Activated CD4-positive, alpha-beta T cell treated with anti-CD3 and anti-CD28 coated beads for 48 hours (primary cell): ENCODE results near the gene KHDRBS2.

Source experiments
- DNase-seq: peaks from one replicate; pipeline ENCODE4 v3.0.0-alpha.2; 2020

The KHDRBS2 gene

DNA sequence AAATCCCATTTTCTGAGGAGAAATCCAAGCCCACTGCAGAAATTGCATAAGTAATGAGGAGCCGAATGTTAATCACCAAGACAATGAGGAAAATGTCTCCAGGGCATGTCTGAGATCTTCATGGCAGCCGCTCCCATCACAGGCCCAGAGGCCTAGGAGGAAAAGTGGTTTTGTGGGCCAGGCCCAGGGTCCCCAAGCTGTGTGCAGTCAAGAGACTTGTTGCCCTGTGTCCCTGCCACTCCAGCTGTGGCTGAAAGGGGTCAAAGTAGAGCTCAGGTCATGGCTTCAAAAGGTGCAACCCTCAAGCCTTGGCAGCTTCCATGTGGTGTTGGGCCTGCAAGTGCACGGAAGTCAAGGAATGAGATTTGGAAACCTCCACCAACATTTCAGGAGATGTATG lies 276.6 kb downstream of the KHDRBS2 start:
- no peak for DNase-seq

GRCh38 chr6:61989616-61990015 lies 296.4 kb downstream of the KHDRBS2 start:
- no peak for DNase-seq

GRCh38 chr6:61980622-61981021 lies 305.4 kb downstream of the KHDRBS2 start:
- DNase-seq = no peak

DNA sequence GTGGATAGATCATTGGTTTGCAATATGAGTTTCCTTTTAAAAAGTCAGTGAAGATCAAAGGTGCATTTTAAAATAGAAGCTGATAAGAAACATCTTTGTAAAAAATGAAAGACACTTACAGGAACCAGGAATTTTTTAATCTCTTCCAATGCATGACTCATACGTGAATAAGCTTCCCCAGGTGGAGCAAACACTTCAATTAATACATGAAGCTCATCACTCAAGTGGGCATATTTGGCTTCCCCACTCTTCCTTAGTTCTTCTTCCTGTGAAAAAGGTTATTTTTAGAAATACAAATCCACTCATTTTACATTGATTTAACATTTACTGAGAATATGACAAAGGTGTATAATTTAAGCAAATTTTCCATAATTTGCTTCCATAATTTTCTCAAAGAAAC lies 308.1 kb downstream of the KHDRBS2 start:
- no peak for DNase-seq

- DNase-seq = no peak
Measured at GRCh38 chr6:61977099-61977498, 308.9 kb downstream of the KHDRBS2 start.

DNA sequence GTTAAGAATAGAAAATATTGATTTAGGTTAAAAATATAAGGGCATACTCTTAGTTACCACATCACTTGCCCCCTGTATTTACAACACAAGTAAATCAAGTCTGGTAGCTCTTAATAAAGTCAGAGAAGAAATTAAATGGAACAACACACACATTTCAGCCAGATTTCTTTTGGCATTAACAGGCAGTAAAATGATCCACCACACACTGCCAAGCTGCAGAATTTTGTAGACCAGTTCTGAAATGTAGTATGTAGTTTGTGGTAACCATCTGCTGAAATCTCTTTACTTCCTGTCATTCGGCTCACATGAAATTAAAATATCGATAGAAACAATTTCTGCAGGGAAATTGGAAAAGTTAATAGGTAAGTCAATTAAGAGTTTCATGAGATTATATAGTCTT lies 326.8 kb downstream of the KHDRBS2 start:
- no peak for DNase-seq

- no peak for DNase-seq
Measured at GRCh38 chr6:61953851-61954250, 332.2 kb downstream of the KHDRBS2 start.

- DNase-seq = no peak
Measured at GRCh38 chr6:61951586-61951985, 334.4 kb downstream of the KHDRBS2 start.

DNA sequence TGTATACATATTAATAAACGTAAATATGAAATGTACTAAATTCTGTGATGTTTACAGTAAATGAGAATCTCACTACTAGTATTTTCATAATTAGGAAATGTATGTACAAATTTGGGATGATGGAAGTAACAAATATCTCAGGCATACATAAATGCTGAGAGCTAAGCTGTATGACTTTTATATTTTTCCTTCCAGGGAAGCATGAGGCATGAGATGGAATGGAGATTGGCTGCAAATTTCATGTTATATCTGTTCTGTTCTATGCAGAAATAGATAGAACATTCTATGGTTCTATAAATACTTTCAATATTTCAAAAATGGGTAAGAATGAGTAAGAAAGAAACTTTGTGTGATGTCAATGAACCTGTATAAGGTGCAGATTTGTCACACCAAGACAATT lies 335.2 kb downstream of the KHDRBS2 start:
- DNase-seq = no peak

GRCh38 chr6:61949971-61950370 lies 336.1 kb downstream of the KHDRBS2 start:
- DNase-seq = no peak

DNA sequence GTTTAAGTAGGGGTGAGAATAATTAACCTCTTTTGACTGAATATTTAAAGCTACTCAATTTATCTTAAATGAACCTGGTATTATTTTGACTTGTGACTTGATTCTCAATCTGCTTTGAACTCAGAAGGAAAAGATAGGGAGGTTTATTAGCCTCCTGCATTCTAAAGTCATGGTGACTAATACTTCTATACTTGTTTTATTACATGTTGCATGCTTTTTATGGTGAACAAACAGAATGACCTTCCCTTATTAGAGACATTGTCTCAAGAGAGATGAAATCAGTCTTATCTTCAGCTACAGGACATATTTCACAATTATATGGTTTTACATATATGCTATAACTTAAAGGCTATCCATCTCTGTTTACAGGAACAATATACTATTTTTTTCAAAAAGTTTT lies 336.9 kb downstream of the KHDRBS2 start:
- DNase-seq = no peak

DNA sequence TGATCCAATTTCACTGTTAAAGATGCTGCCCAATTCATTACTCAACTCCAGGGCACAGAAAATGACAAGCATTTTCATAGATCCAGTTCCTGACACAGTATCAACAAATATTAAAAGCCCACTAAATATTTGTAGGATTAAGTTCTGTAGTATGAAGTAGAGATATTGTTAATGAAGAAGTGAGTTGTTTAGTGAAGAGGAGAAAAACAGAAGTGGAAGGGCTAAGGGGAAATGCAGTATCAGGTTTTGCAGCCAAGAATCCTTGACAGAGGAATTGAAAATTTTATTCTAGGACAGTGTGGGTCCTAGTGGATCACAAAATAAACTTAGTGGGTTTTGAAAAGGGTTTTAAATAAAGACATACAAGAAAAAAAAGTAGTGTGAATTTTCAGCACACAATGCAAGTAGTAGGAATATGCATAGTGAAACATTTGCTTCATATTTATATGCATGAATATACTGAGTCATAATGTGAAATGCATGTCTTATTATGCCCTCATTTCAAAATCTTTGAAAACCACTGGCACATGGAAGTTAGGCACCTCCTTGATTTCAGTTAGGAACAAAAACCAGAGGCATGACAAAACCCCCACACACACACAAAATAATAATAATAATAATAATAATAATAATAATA lies 338.6 kb downstream of the KHDRBS2 start:
- no peak for DNase-seq

GRCh38 chr6:61940919-61941318 lies 345.1 kb downstream of the KHDRBS2 start:
- DNase-seq = no peak

DNA sequence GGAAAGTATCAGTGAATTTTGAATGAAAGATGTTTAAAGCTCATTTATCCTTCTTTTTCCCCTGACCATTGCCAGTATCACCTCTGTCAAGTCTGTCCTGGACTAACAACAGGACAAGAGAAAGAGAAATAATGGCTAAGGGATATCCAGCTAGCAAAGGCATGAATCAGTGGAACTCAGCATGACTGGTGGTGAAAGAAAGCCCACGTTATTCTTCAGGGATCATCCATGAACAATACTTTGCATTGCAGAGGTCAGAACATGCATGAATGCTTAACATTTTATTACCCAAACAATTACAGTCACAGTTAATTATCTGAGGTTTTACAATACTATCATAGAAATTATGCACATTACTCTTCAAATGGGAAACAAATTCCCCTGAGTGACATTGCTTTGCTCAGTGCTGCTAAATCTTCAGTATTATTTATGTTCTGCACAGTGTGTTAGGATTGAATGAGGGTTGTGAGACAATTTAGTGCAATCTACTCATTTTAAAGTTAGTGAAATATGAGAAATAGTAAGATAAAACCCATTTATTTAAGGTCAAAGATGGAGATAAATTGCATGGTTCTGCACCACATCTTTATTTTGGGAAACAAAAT lies 350.7 kb downstream of the KHDRBS2 start:
- no peak for DNase-seq

DNA sequence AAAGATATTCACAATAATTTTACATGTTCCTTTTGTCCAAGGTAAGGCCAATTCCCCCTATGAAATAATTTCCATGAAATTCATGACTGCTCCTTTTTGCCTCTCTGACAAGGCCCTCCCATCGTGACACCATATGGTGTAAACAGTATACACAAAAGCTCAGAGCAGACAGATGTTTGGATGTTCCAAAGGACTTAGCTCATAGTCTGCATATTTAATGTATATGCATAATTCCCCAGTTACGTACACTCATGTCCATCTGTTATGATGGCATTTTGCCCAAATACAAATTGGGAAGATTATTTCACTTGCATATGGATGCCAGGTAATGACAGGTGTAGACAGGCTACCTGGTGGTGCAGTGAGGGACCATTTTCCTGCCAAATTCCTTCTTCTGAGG lies 376.5 kb downstream of the KHDRBS2 start:
- no peak for DNase-seq

DNA sequence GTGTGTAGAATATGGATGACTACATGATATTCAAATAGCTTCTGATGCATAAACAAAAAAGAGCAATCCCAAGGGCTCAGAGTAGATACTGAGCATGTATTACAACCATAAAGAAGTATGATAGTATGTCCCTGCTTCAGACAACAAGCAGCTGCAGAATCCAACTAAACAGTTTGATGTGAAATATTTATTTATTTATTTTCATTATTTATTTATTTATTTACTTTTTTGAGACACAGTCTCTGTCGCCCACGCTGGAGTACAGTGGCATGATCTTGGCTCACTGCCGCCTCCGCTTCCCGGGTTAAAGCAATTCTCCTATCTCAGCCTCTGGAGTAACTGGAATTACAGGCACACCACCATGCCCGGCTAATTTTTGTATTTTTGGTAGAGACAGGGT lies 384.3 kb downstream of the KHDRBS2 start:
- DNase-seq = no peak

- no peak for DNase-seq
Measured at GRCh38 chr6:61894536-61894935, 391.5 kb downstream of the KHDRBS2 start.

GRCh38 chr6:61887423-61887822 lies 398.6 kb downstream of the KHDRBS2 start:
- DNase-seq = no peak

DNA sequence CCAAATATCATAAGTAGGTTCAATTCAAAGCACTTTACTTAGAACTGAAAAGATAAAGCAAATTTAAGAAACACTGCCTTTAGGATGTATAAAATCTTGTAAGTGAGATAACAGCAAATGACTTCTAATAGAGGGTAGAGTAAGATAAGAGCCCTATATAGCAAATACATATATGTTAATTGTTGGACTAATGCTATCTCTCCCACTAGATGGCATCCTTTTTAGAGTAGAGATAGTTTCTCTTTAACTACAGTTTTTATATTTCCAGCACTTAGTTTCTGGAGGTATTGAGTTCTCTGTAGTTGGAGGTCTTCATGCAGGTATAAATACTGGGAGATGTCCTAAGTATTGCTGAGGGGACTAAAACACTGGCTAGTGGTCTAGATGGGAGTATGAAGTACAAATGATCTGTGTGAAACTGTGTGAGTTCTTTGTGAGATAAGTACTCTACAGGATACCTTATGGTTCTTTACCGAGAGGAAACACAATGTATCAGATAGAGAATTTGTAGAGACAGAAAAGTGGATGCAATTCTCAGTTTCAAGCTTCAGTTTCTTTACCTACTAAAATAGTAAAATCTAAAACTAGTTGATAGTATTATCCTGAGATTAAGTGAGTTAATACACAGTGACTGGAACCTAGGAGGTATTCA lies 399.3 kb downstream of the KHDRBS2 start:
- no peak for DNase-seq

- DNase-seq = no peak
Measured at GRCh38 chr6:61869632-61870400, 416.2 kb downstream of the KHDRBS2 start.

DNA sequence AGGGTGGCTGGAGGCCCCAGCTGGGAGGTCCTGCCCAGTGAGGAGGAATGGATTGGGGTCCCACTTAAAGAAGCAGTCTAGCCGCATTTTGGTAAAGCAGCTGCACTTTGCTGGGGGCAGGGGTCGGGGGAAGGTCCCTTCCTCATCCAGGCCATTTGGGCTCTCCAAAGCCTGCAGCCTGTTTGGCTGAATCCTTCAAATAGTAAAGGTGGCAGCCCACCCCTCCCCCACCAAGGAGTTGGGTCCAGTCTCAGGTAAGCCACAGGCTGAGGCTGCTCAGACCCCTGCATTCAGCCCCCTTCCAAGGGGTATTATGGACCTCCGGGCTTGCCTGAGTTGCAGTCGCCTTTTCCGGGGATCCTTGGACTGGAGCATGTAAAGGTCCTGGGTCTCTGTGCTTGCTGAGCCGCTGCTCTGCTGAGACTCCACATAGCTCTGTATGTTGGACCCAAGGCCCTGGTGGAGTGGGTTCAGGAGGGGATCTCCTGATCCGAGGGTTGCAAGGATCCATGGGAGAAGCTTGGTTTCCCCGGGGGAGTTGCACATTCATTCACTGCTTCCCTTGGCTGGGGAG lies 417.4 kb downstream of the KHDRBS2 start:
- DNase-seq = no peak

DNA sequence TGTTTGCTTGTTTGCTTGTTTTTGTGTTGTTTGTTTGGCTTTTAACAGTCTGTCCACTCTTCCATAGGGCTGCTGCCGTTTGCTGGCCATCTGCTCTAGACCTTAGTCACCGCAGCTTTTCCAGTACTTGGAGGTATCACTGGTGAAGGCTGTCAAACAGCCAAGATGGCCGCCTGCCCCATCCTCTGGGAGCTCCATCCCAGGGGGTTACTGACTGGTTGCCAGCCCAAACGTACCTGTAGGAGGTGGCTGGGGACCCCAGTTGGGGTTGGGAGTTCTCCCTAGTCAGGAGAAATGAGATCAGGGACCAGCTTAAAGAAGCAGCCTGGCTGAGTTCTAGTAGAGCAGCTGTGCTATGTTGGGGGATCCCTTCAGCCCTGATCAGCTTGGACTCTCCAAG lies 418.4 kb downstream of the KHDRBS2 start:
- no peak for DNase-seq

DNA sequence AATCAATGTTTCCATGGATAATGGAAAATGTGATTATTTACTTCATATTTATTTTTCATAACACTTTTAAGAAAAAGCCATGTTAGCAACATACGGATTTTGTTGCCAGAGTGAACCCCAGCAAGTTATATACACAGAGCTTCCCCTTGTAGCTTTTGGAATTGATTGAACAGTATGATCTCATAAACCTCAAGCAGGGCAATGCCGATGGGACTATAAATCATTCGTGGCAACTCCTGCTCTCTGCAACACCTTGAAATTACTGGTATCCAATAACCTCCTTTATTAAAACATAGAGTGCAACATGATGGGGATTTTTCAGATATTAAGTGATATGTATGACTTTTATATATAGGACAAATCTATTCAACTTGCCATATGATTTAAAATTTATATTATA lies 428.5 kb downstream of the KHDRBS2 start:
- no peak for DNase-seq

DNA sequence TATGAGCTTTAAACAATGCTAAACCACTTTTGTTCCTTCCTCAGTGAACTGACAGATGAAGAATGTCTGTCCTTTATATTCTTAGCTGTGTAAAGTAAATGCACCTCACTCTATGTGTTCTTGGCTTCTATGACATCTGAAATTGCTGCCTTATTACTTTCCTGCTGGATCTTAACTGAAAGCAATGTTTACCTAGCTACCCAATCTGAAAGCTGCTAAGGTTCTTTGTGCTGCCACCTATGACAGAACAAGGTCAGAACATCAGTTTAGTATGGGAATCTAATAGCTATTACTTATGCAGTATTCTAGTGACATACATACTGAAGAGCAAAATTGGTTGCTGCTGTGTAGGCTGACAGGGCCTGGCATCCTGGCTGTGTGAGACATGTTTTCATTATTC lies 444.1 kb downstream of the KHDRBS2 start:
- DNase-seq = no peak
